Psoas muscle (tissue), 8 donors: ENCODE measurements around the gene MYL6B. TPM values are rescaled to one million over a fixed set of nuclear protein-coding genes. Genes with fewer than 3 reads are reported as not detected.
A peak's percentile ranks its signal among the peaks of the same experiment; 100 is the strongest.

Experiments used
- ATAC-seq, 4 donors: fragments of 200-7000 bp; cut with Tn5 transposase; one replicate each; pipeline ENCODE4 v1.9.1; 2020; ENCODE audit warnings: moderate library complexity in 3 of 4, mild to moderate bottlenecking in 2 of 4
- DNase-seq, 2 donors: peaks; one replicate each; pipeline ENCODE4 v3.0.0-alpha.2; 2020
- H3K27ac ChIP-seq: fragments of 200-600 bp; one replicate; pipeline ENCODE4 v1.8.0; 2022
- H3K27me3 ChIP-seq, 3 donors: fragments of 200-600 bp in 1 of 3; one replicate each; pipeline versions ENCODE4 v1.6.1 to v1.8.0; 2013 to 2022; ENCODE audit warnings: low read length in 2 of 3, mild to moderate bottlenecking in 2 of 3, moderate library complexity in 1 of 3; ENCODE audit not compliant: insufficient read depth in 3 of 3
- H3K36me3 ChIP-seq, 2 donors: fragments of 200-600 bp in 1 of 2; one replicate each; pipeline versions ENCODE4 v1.6.1 to v1.8.0; 2013 to 2022; ENCODE audit warnings: low read depth in 1 of 2, mild to moderate bottlenecking in 1 of 2, moderate library complexity in 1 of 2; ENCODE audit not compliant: insufficient read depth in 1 of 2
- H3K4me1 ChIP-seq: fragments of 200-600 bp; one replicate; pipeline ENCODE4 v1.8.0; 2022
- H3K4me3 ChIP-seq: fragments of 200-600 bp; one replicate; pipeline ENCODE4 v1.8.0; 2022; ENCODE audit warnings: mild to moderate bottlenecking
- H3K9me3 ChIP-seq: fragments of 200-600 bp; one replicate; pipeline ENCODE4 v1.8.0; 2022
- WGBS, 3 donors: extraction: QIAGEN DNeasy Blood & Tissue Kit; methylation state at CpG; one replicate each; pipeline versions ENCODE4 v1.1.6 to v1.1.7; 2013; 5-methylcytosine and 5-hydroxymethylcytosine counted together
- intact Hi-C, 2 donors: fragments of 100-400 bp; cut with DNase I; formaldehyde crosslinking; loops; one replicate each; pipeline versions ENCODE4 v1.11.0 to v1.14.2; 2022
- long read RNA-seq, 2 donors: library from polyadenylated mRNA; unstranded; transcript quantifications; one replicate each; pipeline ENCODE4 v2.0.0, GENCODE V29; 2021
- polyA plus RNA-seq, 3 donors: library from polyadenylated mRNA; stranded (reverse); fragments of 200-250 nt; gene quantifications; one replicate each; pipeline ENCODE4 v1.2.3, GENCODE V29; 2013
- total RNA-seq, 4 donors: library from RNA; stranded (reverse); fragmentation: NEBNext Ultra II Directional in 2 of 4; extraction: Animal tissue kit (Norgen Biotek cat#: 25700) in 2 of 4; gene quantifications; one replicate each; pipeline versions ENCODE4 v1.2.1 to v1.2.4, GENCODE V29; 2021 to 2023
- TF ChIP-seq, protein P1 (sequence below): fragments of 200-600 bp; IDR thresholded peaks from one replicate; pipeline ENCODE4 v1.8.0; 2022; ENCODE audit warnings: antibody characterized with exemption
- donor health status: healthy with polysubstance abuse.
- donor health status: DM: no; HTN: no; CAD: no; lungs with moderate emphysema.
- donor health status: Bipolar disorder and iron deficiency.
- donor health status: healthy.
- donor health status: DM: yes; HTN: yes; CAD: no.
- donor health status: DM: no; HTN: no; CAD: no.
- donor health status: DM: no; HTN: no; CAD: no.
- donor health status: DM: yes; HTN: yes; CAD: no.

The MYL6B gene
- total RNA-seq (1,000 to 10,000 TPM in 1 of 4 donors, 100 to 1,000 TPM in 3; 113 to 2,222 (median 606) TPM), polyA plus RNA-seq (100 to 1,000 TPM; 151 to 786 (median 413) TPM)
- long read RNA-seq, donor 1, transcript MYL6B-208 (3 exons, 322 nt) = major isoform, 10 of 147 reads
- long read RNA-seq, donor 1, partial matches to known transcripts = 123 of 147 reads
- long read RNA-seq, donor 1, other reads (novel, unspliced or antisense) = 13 of 147 reads
- long read RNA-seq, donor 2, partial matches to known transcripts = 26 of 45 reads
- long read RNA-seq, donor 2, other reads (novel, unspliced or antisense) = 16 of 45 reads

GRCh38 chr12:56152132-56152755, at the start of gene MYL6B:
MYL6B (plus strand) TSS chr12:56152587; CDS start chr12:56153919, 1,332 bp downstream.
- H3K27me3 ChIP-seq = no peaks in the 10 kb centered on the region
- H3K9me3 ChIP-seq = no peaks in the 10 kb centered on the region
- TF ChIP-seq, protein P1, sequence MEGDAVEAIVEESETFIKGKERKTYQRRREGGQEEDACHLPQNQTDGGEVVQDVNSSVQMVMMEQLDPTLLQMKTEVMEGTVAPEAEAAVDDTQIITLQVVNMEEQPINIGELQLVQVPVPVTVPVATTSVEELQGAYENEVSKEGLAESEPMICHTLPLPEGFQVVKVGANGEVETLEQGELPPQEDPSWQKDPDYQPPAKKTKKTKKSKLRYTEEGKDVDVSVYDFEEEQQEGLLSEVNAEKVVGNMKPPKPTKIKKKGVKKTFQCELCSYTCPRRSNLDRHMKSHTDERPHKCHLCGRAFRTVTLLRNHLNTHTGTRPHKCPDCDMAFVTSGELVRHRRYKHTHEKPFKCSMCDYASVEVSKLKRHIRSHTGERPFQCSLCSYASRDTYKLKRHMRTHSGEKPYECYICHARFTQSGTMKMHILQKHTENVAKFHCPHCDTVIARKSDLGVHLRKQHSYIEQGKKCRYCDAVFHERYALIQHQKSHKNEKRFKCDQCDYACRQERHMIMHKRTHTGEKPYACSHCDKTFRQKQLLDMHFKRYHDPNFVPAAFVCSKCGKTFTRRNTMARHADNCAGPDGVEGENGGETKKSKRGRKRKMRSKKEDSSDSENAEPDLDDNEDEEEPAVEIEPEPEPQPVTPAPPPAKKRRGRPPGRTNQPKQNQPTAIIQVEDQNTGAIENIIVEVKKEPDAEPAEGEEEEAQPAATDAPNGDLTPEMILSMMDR = no peak
- H3K4me3 ChIP-seq = peak within 1 kb of the TSS; percentile 75
- peaks cover 0 to 12% of the 10 kb centered on the region in 2 donors for H3K36me3 ChIP-seq
- WGBS, 3 donors = 0% methylated on average over 36 to 37 of the region's 37 CpGs
- H3K4me1 ChIP-seq = peaks cover 25% of the 10 kb centered on the region
- H3K27ac ChIP-seq = peak within 1 kb of the TSS; percentile 90
- DNase-seq = peak; percentile 96 to 97
- peak; percentile 94 to 97 (median 96) for ATAC-seq
- intact Hi-C loops = loop anchor here in 1 of 2 donors (2.0 kb wide), 1 partner anchor 37 kb away; the partner anchor contains the start of gene SMARCC2

GRCh38 chr12:56102683-56103065, 49.7 kb upstream of the MYL6B start:
- TF ChIP-seq, protein P1 = no peak
- intact Hi-C loops = loop anchor here (5.0 to 10.0 kb wide), 3 partner anchors 55 to 108 kb away; partner anchors contain the start of gene SUOX (in 1 of the 2)
- H3K27me3 ChIP-seq = no peaks in the 10 kb centered on the region
- H3K9me3 ChIP-seq = no peaks in the 10 kb centered on the region
- H3K27ac ChIP-seq = no peak overlapping the region
- WGBS, 3 donors = 83 to 90% (median 87%) methylated on average over 1 of the region's 1 CpG
- H3K36me3 ChIP-seq = peaks cover 10 to 18% of the 10 kb centered on the region in 2 donors
- no peak for DNase-seq
- peaks cover 20% of the 10 kb centered on the region for H3K4me1 ChIP-seq
- H3K4me3 ChIP-seq = peak overlapping the region; percentile 93
- ATAC-seq = no peak

DNA sequence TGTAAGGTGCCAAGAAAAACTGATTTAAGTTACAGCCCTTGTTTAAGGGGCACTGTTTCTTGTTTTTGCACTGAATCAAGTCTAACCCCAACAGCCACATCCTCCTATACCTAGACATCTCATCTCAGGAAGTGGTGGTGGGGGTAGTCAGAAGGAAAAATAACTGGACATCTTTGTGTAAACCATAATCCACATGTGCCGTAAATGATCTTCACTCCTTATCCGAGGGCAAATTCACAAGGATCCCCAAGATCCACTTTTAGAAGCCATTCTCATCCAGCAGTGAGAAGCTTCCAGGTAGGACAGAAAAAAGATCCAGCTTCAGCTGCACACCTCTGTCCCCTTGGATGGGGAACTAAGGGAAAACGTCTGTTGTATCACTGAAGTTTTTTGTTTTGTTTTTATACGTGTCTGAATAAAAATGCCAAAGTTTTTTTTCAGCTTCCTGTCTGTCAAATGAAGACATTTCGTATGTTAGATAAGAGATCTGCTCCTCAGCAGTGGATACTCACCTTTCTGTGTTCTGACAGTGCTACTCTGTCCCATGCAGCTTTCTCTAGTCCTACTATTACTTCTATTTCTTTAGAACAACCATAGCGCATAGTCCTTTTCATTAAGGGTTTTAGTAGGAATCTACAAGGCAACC, 49.2 kb upstream of the MYL6B start:
- Histone ChIP-seq H3K4me1 (peaks cover 20% of the 10 kb centered on the region), H3K27me3 (no peaks in the 10 kb centered on the region), H3K4me3 (peak overlapping the region; percentile 93), H3K36me3 (peaks cover 15 to 23% of the 10 kb centered on the region in 2 donors), H3K9me3 (no peaks in the 10 kb centered on the region), H3K27ac (peak overlapping the region; percentile 89)
- intact Hi-C loops = loop anchor here (5.0 to 10.0 kb wide), 3 partner anchors 56 to 108 kb away; partner anchors contain the start of gene SUOX (in 1 of the 2)
- ATAC-seq (no peak), DNase-seq (no peak)
- TF ChIP-seq, protein P1 = no peak
- 38 to 53% (median 51%) methylated on average over 6 of the region's 6 CpGs for WGBS, 3 donors

GRCh38 chr12:56103823-56104108, 48.6 kb upstream of the MYL6B start:
- H3K27me3 ChIP-seq = no peaks in the 10 kb centered on the region
- 0 to 3% (median 1%) methylated on average over 8 of the region's 8 CpGs for WGBS, 3 donors
- peak overlapping the region; percentile 93 for H3K4me3 ChIP-seq
- no peaks in the 10 kb centered on the region for H3K9me3 ChIP-seq
- intact Hi-C loops = loop anchor here (2.0 to 10.0 kb wide), 4 partner anchors 56 to 109 kb away; partner anchors contain the start of gene SUOX (in 1 of the 2)
- peak overlapping the region; percentile 89 for H3K27ac ChIP-seq
- ATAC-seq (no peak), DNase-seq (no peak)
- H3K36me3 ChIP-seq = peaks cover 18 to 29% of the 10 kb centered on the region in 2 donors
- TF ChIP-seq, protein P1 = no peak
- H3K4me1 ChIP-seq = peaks cover 20% of the 10 kb centered on the region
